H1 (cell line): ENCODE results near the gene FZD4. TPM values are rescaled to one million over a fixed set of nuclear protein-coding genes. Genes with fewer than 3 reads are reported as not detected.

ENCODE experiments used
- ATF3 ChIP-seq: IDR thresholded peaks from 2 replicates; pipeline ENCODE4 v1.6.1; 2011; ENCODE audit warnings: low read depth, mild to moderate bottlenecking, low read length; ENCODE audit not compliant: insufficient read depth
- CHD7 ChIP-seq: fragments of 300-600 bp; sonication (generic); IDR thresholded peaks from 2 replicates; pipeline ENCODE4 v1.7.1; 2012; ENCODE audit warnings: low read length, moderate library complexity, mild to moderate bottlenecking, inconsistent platforms; ENCODE audit not compliant: insufficient replicate concordance
- CTCF ChIP-seq, 3 experiments: IDR thresholded peaks; 1 replicate in 2 of 3; 2 replicates in 1 of 3; pipeline versions ENCODE4 v1.5.1 to v1.6.1; 2011; ENCODE audit warnings: low read length in 3 of 3, mild to moderate bottlenecking in 3 of 3, inconsistent platforms in 2 of 3, low read depth in 1 of 3, moderate library complexity in 1 of 3; ENCODE audit not compliant: insufficient read depth in 1 of 3; ENCODE audit errors: control extremely low read depth in 1 of 3
- MAFK ChIP-seq: IDR thresholded peaks from 2 replicates; pipeline ENCODE4 v1.6.1; 2012; ENCODE audit warnings: low read depth, mild to moderate bottlenecking, improper control_type of control experiment, low read length
- MAX ChIP-seq: IDR thresholded peaks from 2 replicates; pipeline ENCODE4 v1.6.1; 2012; ENCODE audit warnings: inconsistent platforms
- TAF1 ChIP-seq: IDR thresholded peaks from 2 replicates; pipeline ENCODE4 v1.6.1; 2011; ENCODE audit warnings: mild to moderate bottlenecking, low read depth, low read length
- polyA plus RNA-seq, 7 experiments: library from polyadenylated mRNA; depleted of rRNA in 3 of 7; stranded (reverse) in 5 of 7; unstranded in 2 of 7; fragments of >200 nt in 5 of 7; fragments of 200-250 nt in 2 of 7; gene quantifications; 1 replicate in 5 of 7; 2 replicates in 1 of 7; 4 replicates in 1 of 7; pipeline versions ENCODE4 v1.2.1 to v1.2.3, GENCODE V29; 2011 to 2013; ENCODE audit warnings: missing spikeins in 2 of 7, mixed read lengths in 2 of 7
- total RNA-seq: library from RNA; stranded (reverse); fragmentation: NEBNext Ultra II Directional; extraction: Animal tissue kit (Norgen Biotek cat#: 25700); gene quantifications from 2 replicates; pipeline ENCODE4 v1.2.1, GENCODE V29; 2021

The FZD4 gene
- total and polyA plus RNA-seq, 2 of the 8 experiments (the other 6 are each of a cell fraction or from before 2014, with no cell fraction given): 3.1 to 7.1 TPM

GRCh38 chr11:86948733-86949132 lies 6.5 kb downstream of the FZD4 start (continued):
- TF ChIP-seq CHD7 (no peak), MAX (no peak), ATF3 (no peak), TAF1 (no peak), CTCF (IDR thresholded peaks at IDR 0.05; ENCODE audit: control extremely low read depth in 1 of 3, insufficient read depth in 1 of 3, low read depth in 1 of 3, low read length in 3 of 3) (no peak), MAFK (no peak)
